ENCODE measurements around the gene ZNF737.
A peak's percentile ranks its signal among the peaks of the same experiment; 100 is the strongest.
"Not testable (repeated sequence)": the region's sequence is repeated elsewhere in the genome, so short reads cannot be mapped to it uniquely, and the experiment has no call there.

The ZNF737 gene

DNA sequence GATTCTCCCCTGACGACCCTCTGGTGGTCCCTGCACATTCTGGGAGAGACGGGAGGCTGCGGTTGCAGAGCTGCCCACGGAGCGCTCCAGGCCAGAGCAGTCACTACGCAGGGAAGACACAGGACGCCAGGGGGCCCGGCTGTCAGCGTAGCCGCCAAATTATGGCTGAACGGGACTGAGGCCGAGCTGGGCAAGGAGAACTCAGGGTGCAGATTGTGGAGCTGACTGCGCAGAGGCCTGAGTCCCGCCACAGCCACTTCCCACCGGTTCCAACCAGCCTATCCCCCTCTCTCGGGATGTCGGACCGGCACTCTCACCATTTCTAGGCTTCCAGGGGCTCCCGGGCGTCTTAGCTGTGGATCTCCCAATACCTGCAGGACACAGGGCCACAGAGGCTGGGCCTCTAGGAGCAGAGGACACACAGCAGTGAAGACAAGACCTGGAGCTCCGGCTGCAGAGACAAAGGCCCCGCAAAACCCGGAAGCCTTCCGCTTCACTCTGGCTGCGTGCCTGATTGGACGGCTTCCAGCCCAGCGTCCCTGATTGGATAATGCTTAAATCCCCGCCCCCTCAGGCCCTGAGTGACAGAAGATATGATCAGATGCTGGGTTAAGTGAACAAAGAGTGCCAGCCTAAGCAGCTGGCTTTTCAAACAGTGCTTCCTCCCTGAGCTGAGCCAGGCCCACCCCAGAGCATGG lies at the start of gene ZNF737:
TSS of gene ZNF737 (minus strand) at position 461 of the 698 bp plus-strand sequence. CDS start at position 320, 141 bp downstream.
- peak; percentile 91 for DNase-seq

DNA sequence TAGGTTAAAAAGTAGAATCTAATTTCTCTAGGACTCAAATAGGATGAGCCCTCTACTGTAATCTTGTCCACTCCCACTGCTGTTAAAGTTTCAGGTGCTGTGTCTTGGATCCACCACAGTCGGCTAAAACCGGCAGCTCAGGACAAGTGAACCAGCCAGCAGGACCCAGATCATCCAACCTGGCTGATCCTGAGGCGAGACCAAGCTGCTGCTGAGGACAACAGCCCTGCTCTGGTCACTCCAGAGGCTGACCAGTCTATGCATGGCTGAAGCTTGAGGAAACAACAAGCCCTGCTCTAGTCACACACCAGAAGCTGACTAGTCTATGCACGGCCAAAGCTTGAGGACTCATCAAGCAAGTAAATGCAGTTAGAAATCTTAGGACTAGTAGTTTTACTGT lies 49.4 kb upstream of the ZNF737 start:
- DNase-seq: not testable (repeated sequence)

DNA sequence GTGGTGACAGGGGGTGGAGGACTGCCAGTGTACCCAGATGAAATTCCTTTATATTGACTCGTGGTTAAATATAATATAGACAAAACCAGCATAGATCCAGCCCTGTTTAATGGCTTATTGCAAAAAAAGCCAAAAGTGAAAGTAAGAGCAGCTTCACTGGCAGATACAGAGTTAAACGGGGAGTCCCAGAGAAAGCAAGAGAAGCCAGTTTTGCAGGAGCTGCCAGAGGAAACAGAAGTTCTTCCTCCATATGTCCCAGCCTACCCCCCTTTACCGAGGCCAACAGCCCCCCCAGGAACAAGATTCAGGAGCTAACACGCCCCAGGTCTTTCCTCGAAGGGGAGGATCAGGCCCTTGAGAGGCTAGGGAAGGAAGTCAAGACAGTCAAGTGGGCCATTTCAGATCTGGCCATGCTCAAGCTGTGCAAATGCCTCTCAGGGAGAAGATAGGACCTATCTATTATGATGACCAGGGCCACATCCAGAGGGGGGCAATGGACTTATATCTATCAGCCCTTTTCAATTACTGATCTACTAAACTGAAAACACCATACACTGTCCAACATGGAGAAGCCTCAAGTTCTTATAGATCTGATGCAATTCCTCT lies 47.2 kb upstream of the ZNF737 start:
- DNase-seq: no peak

DNA sequence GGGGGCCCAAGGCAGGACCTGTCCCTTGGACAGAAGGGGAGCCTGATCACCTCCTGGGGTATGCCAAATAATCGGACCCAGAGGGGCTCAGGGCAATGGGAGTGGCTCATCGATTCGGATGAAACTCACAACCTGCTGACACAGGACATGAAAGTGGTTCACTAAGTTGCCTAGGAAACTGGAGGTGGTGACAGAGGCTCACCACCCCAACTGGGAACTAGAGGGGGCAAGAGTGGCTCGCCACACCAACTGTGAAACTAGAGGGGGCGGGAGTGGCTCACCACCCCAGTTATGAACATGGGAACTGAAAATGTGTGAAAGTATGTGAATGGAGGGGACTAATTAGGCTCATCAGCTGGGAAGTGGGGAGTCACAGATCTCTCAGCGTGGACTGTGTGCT lies 46.3 kb upstream of the ZNF737 start:
- no peak for DNase-seq

DNA sequence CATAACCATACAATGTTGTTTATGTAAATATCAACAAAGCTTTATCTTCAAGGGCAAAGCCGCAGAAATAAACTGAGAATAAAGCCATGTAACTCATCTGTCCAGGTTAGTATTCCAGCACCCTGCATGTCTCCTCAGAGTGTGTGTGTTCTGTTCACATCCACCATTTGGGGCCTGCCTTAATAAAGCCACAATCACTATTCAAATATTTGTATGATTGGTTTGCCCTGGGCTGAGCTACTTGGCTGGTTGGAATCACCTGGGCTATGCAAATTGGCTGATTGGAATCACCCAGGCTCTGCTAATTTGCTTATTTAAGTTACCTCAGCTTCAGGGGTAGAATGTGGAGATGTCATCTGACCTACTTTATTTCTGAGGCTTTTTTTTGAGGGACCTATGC lies 42.4 kb upstream of the ZNF737 start:
- DNase-seq: no peak

DNA sequence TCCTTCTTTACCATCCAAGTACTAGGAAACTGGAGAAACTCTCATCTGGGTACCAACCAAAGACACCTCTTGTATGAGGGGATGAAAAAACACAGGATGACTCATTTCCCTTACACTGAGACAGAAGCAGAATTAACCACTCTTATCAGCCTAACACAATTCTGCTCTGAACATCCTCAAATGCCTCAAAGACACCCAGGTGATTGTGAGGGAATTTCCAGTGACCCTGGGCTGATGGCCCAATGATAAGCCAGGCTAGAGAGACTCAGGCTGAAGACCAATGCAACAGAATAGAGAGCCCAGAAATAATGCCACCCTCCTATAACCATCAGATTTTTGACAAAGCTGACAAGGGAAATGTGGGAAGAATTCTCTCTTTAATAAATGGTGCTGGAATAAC lies 7.0 kb downstream of the ZNF737 start:
- no peak for DNase-seq

DNA sequence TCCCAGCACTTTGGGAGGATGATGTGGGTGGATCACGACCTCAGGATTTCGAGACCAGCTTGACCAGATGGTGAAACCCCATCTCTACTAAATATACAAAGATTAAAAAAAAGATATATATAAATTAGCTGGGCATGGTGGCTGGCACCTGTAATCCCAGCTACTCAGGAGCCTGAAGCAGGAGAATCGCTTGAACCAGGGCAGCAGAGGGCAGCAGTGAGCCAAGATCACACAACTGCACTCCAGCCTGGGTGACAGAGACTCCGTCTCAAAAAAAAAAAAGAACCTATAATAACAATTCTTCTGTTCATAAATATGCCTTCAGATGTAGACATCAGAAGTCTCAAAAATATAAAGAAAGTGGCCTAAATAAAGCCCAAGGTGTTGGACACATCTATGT lies 7.6 kb downstream of the ZNF737 start:
- DNase-seq: no peak

DNA sequence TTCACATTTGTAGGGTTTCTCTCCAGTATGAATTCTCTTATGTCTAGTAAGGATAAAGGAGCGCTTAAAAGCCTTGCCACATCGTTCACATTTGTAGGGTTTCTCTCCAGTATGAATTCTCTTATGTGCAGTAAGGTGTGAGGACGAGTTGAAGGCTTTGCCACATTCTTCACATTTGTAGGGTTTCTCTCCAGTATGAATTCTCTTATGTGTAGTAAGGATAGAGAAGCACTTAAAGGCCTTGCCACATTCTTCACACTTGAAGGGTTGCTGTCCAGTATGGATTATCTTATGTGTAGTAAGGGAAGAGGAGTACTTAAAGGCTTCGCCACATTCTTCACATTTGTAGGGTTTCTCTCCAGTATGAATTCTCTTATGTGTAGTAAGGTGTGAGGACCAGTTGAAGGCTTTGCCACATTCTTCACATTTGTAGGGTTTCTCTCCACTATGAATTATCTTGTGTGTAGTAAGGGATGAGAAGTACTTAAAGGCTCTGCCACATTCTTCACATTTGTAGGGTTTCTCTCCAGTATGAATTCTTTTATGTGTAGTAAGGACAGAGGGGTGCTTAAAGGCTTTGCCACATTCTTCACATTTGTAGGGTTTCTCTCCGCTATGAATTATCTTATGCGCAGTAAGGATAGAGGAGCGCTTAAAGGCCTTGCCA lies 20.8 kb downstream of the ZNF737 start:
- not testable (repeated sequence) for DNase-seq

DNA sequence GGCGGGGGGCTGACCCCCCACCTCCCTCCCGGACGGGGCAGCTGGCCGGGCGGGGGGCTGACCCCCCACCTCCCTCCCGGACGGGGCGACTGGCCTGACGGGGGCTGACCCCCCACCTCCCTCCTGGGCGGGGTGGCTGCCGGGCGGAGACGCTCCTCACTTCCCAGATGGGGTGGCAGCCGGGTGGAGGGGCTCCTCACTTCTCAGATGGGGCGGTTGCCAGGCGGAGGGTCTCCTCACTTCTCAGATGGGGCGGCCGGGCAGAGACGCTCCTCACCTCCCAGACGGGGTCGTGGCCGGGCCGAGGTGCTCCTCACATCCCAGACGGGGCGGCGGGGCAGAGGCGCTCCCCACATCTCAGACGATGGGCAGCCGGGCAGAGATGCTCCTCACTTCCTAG lies 35.3 kb downstream of the ZNF737 start:
- DNase-seq: not testable (repeated sequence)

DNA sequence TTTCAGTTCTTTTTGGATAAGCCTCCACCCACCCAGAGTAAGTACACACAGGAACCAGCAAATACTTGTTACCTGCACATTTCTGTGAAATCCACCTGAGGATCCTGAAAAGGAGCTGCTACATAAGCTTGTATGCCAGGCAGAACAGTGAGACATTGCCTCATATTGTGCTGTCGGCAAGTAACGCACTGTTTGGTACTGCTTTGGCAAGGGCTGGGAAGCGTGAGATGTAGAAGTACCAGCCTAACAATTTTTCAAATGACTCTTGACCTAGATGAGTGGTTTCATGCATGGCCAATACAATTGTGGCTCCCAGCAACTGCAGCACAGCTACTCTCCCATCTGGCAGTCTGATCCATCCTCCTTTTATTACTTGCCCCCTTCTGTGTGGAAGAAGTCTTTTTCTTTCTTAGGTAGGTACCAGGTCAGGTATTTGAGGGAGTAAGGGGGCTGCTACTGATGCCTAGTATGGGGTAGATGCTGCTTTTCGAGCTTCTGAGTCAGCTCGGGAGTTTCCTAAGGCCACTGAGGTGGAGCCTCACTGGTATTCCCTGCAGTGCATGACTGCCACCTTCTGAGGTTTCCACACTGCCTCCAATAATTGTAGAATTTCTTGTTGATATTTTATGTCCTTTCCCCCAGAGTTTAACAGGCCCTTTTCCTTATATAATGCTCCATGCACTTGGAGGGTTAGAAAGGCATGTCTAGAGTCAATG lies 52.2 kb downstream of the ZNF737 start:
- DNase-seq: no peak

DNA sequence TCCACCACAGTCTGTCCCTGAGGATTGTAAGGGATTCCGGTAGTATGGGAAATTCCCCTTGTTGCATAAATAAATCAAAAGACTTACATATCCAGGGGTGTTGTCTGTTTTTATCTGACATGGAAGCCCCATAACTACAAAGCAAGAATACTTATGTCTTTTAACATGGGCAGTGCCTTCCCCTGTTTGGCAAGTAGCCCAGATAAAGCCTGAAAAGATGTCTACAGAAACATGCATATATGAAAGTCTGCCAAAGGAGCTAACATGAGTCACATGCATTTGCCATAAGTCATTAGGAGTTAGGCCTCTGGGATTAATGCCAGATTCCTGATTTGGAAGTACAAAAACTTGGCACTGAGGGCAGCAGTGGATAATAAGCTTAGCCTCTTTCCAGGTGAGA lies 62.1 kb downstream of the ZNF737 start:
- no peak for DNase-seq
